NOMO-1 treated with dmso at 0.1 percent for 144 hours (cell line): ENCODE data around the gene SORBS1.

Experiments used
- DNase-seq: peaks from one replicate; lab custom pipeline; 2025; ENCODE audit not compliant: unreplicated experiment; lab: John Stamatoyannopoulos, UW

SORBS1 gene

GRCh38 chr10:95561177-95561863 is at the start of gene SORBS1:
Gene SORBS1, minus strand, starts transcription at chr10:95561371. Its CDS starts 120,236 bp downstream, at chr10:95441135.
- DNase-seq: peak; percentile 97

- no peak for DNase-seq
These were observed 49.6 kb upstream of the SORBS1 start for GRCh38 chr10:95610727-95611126.

- no peak for DNase-seq
These were observed 45.8 kb upstream of the SORBS1 start for GRCh38 chr10:95606922-95607321.

GRCh38 chr10:95605163-95605562 is 44.0 kb upstream of the SORBS1 start:
- no peak for DNase-seq

GRCh38 chr10:95604630-95605029 is 43.5 kb upstream of the SORBS1 start:
- DNase-seq: no peak

- DNase-seq: no peak
These were observed 41.2 kb upstream of the SORBS1 start for GRCh38 chr10:95602382-95602781.

- DNase-seq: peak; percentile 29
These were observed 40.0 kb upstream of the SORBS1 start for GRCh38 chr10:95601116-95601719.

GRCh38 chr10:95600158-95600557 is 39.0 kb upstream of the SORBS1 start:
- DNase-seq: no peak

GRCh38 chr10:95597788-95598187 is 36.6 kb upstream of the SORBS1 start:
- no peak for DNase-seq

GRCh38 chr10:95588025-95588424 is 26.9 kb upstream of the SORBS1 start:
- DNase-seq: no peak

- no peak for DNase-seq
These were observed 18.8 kb upstream of the SORBS1 start for GRCh38 chr10:95579835-95580535.

GRCh38 chr10:95579292-95579691 is 18.1 kb upstream of the SORBS1 start:
- no peak for DNase-seq

- DNase-seq: no peak
These were observed 17.4 kb upstream of the SORBS1 start for GRCh38 chr10:95578619-95579018.

GRCh38 chr10:95574649-95575365 is 13.6 kb upstream of the SORBS1 start:
- no peak for DNase-seq

GRCh38 chr10:95573964-95574604 is 12.9 kb upstream of the SORBS1 start:
- DNase-seq: no peak

- no peak for DNase-seq
These were observed 12.4 kb upstream of the SORBS1 start for GRCh38 chr10:95573527-95573926.

GRCh38 chr10:95572131-95572820 is 11.1 kb upstream of the SORBS1 start:
- DNase-seq: no peak

GRCh38 chr10:95571390-95571789 is 10.2 kb upstream of the SORBS1 start:
- no peak for DNase-seq

GRCh38 chr10:95569368-95569767 is 8.2 kb upstream of the SORBS1 start:
- no peak for DNase-seq

- DNase-seq: no peak
These were observed 6.9 kb upstream of the SORBS1 start for GRCh38 chr10:95567903-95568630.
